Upper lobe of right lung (tissue), 1 donor: ENCODE measurements around the gene DUOX2. TPM values are rescaled to one million over a fixed set of nuclear protein-coding genes. Genes with fewer than 3 reads are reported as not detected.

Experiments
- ATAC-seq: fragments of 200-7000 bp; cut with Tn5 transposase; one replicate; pipeline ENCODE4 v1.9.1; 2020; ENCODE audit warnings: mild to moderate bottlenecking, moderate library complexity
- DNase-seq: peaks from one replicate; pipeline ENCODE4 v3.0.0-alpha.2; 2020
- H3K27ac ChIP-seq: fragments of 200-600 bp; one replicate; pipeline ENCODE4 v1.8.0; 2022
- H3K27me3 ChIP-seq: fragments of 200-600 bp; one replicate; pipeline ENCODE4 v1.8.0; 2022; ENCODE audit warnings: mild to moderate bottlenecking
- H3K36me3 ChIP-seq: fragments of 200-600 bp; one replicate; pipeline ENCODE4 v1.8.0; 2022
- H3K4me1 ChIP-seq: fragments of 200-600 bp; one replicate; pipeline ENCODE4 v1.8.0; 2022
- H3K4me3 ChIP-seq: fragments of 200-600 bp; one replicate; pipeline ENCODE4 v1.8.0; 2022; ENCODE audit warnings: mild to moderate bottlenecking
- H3K9me3 ChIP-seq: fragments of 200-600 bp; one replicate; pipeline ENCODE4 v1.8.0; 2022
- CTCF ChIP-seq: fragments of 200-600 bp; IDR thresholded peaks from one replicate; pipeline ENCODE4 v1.8.0; 2022; ENCODE audit warnings: antibody characterized with exemption
- intact Hi-C: fragments of 100-400 bp; cut with DNase I; formaldehyde crosslinking; loops from one replicate; pipeline ENCODE4 v1.11.0; 2022
- long read RNA-seq: library from polyadenylated mRNA; unstranded; transcript quantifications from one replicate; pipeline ENCODE4 v2.0.0, GENCODE V29; 2021
- total RNA-seq: library from RNA; stranded (reverse); fragmentation: NEBNext Ultra II Directional; extraction: Animal tissue kit (Norgen Biotek cat#: 25700); gene quantifications from one replicate; pipeline ENCODE4 v1.2.1, GENCODE V29; 2021
- donor health status: DM: no; HTN: yes; CAD: no; lungs with severe emphysema.

Gene DUOX2
- 3.8 TPM for total RNA-seq
- long read RNA-seq, partial matches to known transcripts, result 12 of 28 reads
- long read RNA-seq, other reads (novel, unspliced or antisense), result 16 of 28 reads

DNA sequence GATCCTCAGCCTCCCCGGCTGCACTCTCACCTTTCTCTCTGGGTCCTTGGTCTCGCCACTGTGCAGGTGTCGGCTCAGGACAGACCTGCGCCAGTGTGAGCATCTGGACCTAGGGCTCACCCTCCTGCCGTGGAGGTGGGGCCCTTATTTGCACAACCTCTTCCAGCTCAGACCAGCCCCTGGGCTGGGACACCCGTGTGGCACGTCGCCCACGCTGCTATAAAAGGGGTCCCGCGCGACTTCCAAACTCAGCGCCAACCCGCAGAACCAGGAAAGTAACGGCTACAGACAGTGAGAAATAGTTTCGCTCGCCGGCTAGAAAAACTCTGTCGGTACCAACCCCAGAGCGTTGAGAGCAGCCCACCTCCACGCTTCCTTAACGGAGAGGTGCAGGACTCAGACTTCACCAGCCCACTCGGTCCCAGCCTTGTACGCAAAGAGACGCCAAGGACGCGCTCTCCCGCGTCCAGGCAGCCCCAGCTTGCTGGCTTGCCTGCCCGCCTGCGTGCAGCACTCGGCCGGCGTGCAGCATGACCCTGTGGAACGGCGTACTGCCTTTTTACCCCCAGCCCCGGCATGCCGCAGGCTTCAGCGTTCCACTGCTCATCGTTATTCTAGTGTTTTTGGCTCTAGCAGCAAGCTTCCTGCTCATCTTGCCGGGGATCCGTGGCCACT, at the start of gene DUOX2, which contains the start of gene DUOXA2:
Gene DUOX2 (minus strand): TSS at position 97 of the 675 bp plus-strand sequence. CDS start 761 bp downstream, outside the sequence.
Gene DUOXA2 (plus strand): TSS at position 251 of the 675 bp plus-strand sequence. CDS start 280 bp downstream, at position 531.
- ATAC-seq (no peak), DNase-seq (peak; percentile 64)
- peaks cover 28% of the 10 kb centered on the region for H3K4me1 ChIP-seq
- no peaks in the 10 kb centered on the region for H3K36me3 ChIP-seq
- no peaks in the 10 kb centered on the region for H3K9me3 ChIP-seq
- H3K4me3 ChIP-seq, result no peak within 1 kb of the TSS
- H3K27me3 ChIP-seq, result peaks cover 79% of the 10 kb centered on the region
- no peak for TF ChIP-seq CTCF
- intact Hi-C loops, result no loop called here
- no peak within 1 kb of the TSS for H3K27ac ChIP-seq

- H3K4me3 ChIP-seq, result no peak overlapping the region
- intact Hi-C loops, result no loop called here
- peaks cover 23% of the 10 kb centered on the region for H3K4me1 ChIP-seq
- peaks cover 7% of the 10 kb centered on the region for H3K36me3 ChIP-seq
- no peaks in the 10 kb centered on the region for H3K9me3 ChIP-seq
- H3K27ac ChIP-seq, result peak overlapping the region; percentile 14
- no peak for DNase-seq
- no peaks in the 10 kb centered on the region for H3K27me3 ChIP-seq
- no peak for TF ChIP-seq CTCF
- no peak for ATAC-seq
Observed at GRCh38 chr15:45163508-45163856, 49.5 kb upstream of the DUOX2 start.

DNA sequence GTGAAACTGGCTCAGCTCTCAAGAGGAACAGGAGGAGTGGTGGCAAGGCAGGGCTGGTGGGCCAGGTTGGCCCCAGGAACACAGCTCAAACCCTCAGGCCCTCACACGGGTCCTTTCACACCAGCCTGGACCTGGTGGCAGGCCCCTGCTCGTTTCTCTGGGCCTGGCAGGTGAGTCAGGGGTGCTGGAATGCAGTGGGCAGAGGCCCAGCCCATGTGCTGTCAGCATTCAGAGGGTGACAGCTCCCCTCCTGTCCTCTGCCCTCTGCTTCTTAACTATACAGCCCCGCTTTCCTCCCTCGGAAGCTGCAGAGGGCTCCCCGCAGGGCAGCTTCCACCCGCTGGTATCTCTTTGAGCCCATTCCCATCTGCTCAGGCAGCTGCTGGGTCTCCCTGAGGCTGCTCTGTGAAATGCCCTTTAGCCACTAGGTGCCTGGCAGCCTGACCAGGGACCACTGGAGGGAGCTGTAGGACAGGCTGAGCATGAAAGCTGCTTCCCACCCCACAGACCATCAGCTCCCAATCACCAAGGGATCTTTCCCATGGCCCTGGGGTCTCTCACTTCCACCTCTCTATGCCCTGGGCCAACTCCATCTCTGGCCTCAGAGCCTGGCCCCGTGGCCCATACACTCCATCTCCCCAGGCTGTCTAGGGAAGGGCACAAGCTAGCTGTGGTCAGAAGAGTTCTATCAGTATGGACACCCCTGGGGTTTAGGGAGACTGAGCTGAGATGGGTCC, 49.0 kb upstream of the DUOX2 start:
- Histone ChIP-seq H3K36me3 (peaks cover 7% of the 10 kb centered on the region), H3K9me3 (no peaks in the 10 kb centered on the region), H3K4me1 (peaks cover 23% of the 10 kb centered on the region), H3K4me3 (no peak overlapping the region), H3K27me3 (no peaks in the 10 kb centered on the region), H3K27ac (peak overlapping the region; percentile 14)
- intact Hi-C loops, result no loop called here
- ATAC-seq, result peak; percentile 59
- peak; percentile 85 for DNase-seq
- TF ChIP-seq CTCF, result peak; percentile 84

DNA sequence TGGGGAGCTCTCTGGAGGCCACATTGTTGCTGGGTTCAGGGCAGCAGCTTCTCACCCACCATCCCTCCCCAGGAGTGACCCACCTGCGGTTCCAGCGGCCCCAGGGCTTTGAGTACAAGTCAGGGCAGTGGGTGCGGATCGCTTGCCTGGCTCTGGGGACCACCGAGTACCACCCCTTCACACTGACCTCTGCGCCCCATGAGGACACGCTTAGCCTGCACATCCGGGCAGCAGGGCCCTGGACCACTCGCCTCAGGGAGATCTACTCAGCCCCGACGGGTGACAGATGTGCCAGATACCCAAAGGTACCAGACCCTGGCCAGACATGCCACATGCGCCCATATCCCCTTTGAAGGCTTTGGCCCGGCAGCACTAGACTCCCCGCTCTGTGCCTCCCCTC, 47.7 kb upstream of the DUOX2 start:
- H3K4me1 ChIP-seq, result peaks cover 23% of the 10 kb centered on the region
- ATAC-seq (no peak), DNase-seq (no peak)
- intact Hi-C loops, result no loop called here
- no peaks in the 10 kb centered on the region for H3K27me3 ChIP-seq
- no peak overlapping the region for H3K27ac ChIP-seq
- H3K4me3 ChIP-seq, result no peak overlapping the region
- no peaks in the 10 kb centered on the region for H3K9me3 ChIP-seq
- TF ChIP-seq CTCF, result no peak
- H3K36me3 ChIP-seq, result peaks cover 10% of the 10 kb centered on the region

- Histone ChIP-seq H3K27ac (no peak overlapping the region), H3K36me3 (peaks cover 24% of the 10 kb centered on the region), H3K4me1 (peaks cover 7% of the 10 kb centered on the region), H3K27me3 (no peaks in the 10 kb centered on the region), H3K9me3 (no peaks in the 10 kb centered on the region), H3K4me3 (no peak overlapping the region)
- intact Hi-C loops, result no loop called here
- ATAC-seq, result no peak
- TF ChIP-seq CTCF, result no peak
- no peak for DNase-seq
Observed at GRCh38 chr15:45157974-45158373, 44.0 kb upstream of the DUOX2 start.
